OCI-LY1 (cell line): ENCODE results near the gene STX18.

Source experiments
- H2AFZ ChIP-seq: fragments of 200-600 bp; sonication (generic), shearing (Covaris generic); 2 replicates; pipeline ENCODE4 v1.6.0; 2014; ENCODE audit warnings: antibody characterized with exemption, mild to moderate bottlenecking, low read length
- H3F3A ChIP-seq: fragments of 200-600 bp; sonication (generic), shearing (Covaris generic); 2 replicates; pipeline ENCODE4 v1.6.0; 2014; ENCODE audit warnings: mild to moderate bottlenecking, antibody characterized with exemption, low read length, moderate library complexity; ENCODE audit not compliant: insufficient read depth
- H3K27ac ChIP-seq: fragments of 200-600 bp; sonication (generic); 2 replicates; pipeline ENCODE4 v1.5.1; 2014; ENCODE audit warnings: low read length, mixed run types, mild to moderate bottlenecking, low read depth; ENCODE audit not compliant: poor library complexity, severe bottlenecking
- H3K27me3 ChIP-seq: fragments of 200-600 bp; sonication (generic); 2 replicates; pipeline ENCODE4 v1.6.0; 2014; ENCODE audit warnings: antibody characterized with exemption, mild to moderate bottlenecking, low read length, moderate library complexity; ENCODE audit not compliant: insufficient read depth
- H3K36me3 ChIP-seq: fragments of 200-600 bp; sonication (generic); 2 replicates; pipeline ENCODE4 v1.6.1; 2014; ENCODE audit warnings: mild to moderate bottlenecking, antibody characterized with exemption, low read length, moderate library complexity, mixed read lengths; ENCODE audit not compliant: insufficient read depth
- H3K4me1 ChIP-seq: fragments of 200-600 bp; sonication (generic); 2 replicates; pipeline ENCODE4 v1.5.1; 2014; ENCODE audit warnings: mild to moderate bottlenecking, low read length, moderate library complexity; ENCODE audit not compliant: insufficient read depth, severe bottlenecking
- H3K4me2 ChIP-seq: fragments of 200-600 bp; sonication (generic), shearing (Covaris generic); 2 replicates; pipeline ENCODE4 v1.6.1; 2014; ENCODE audit warnings: low read length
- H3K4me3 ChIP-seq: fragments of 200-600 bp; sonication (generic); 2 replicates; pipeline ENCODE4 v1.5.1; 2014; ENCODE audit warnings: low read length, low read depth, mild to moderate bottlenecking, mixed read lengths; ENCODE audit not compliant: poor library complexity, severe bottlenecking
- H3K79me2 ChIP-seq: fragments of 200-600 bp; shearing (Covaris generic); 2 replicates; pipeline ENCODE4 v1.6.1; 2016; ENCODE audit warnings: mixed run types, low read length, mixed read lengths; ENCODE audit not compliant: insufficient read depth
- H3K9ac ChIP-seq: fragments of 200-600 bp; sonication (generic), shearing (Covaris generic); 2 replicates; pipeline ENCODE4 v1.6.1; 2014; ENCODE audit warnings: mild to moderate bottlenecking, low read length, mixed read lengths
- H3K9me2 ChIP-seq: fragments of 200-600 bp; sonication (generic), shearing (Covaris generic); 2 replicates; pipeline ENCODE4 v1.6.1; 2014; ENCODE audit warnings: low read depth, mild to moderate bottlenecking, low read length, mixed read lengths
- H3K9me3 ChIP-seq: fragments of 200-600 bp; shearing (Covaris generic); 2 replicates; pipeline ENCODE4 v1.6.1; 2014; ENCODE audit warnings: low read length, mixed read lengths
- H4K20me1 ChIP-seq: fragments of 200-600 bp; sonication (generic), shearing (Covaris generic); 2 replicates; pipeline ENCODE4 v1.6.0; 2016; ENCODE audit warnings: mild to moderate bottlenecking, low read length; ENCODE audit not compliant: insufficient read depth
- EZH2 ChIP-seq: fragments of 200-600 bp; sonication (generic), shearing (Covaris generic); IDR thresholded peaks from 2 replicates; pipeline ENCODE4 v1.8.0; 2017; ENCODE audit warnings: borderline replicate concordance, mixed run types, mild to moderate bottlenecking, antibody characterized with exemption, low read length, moderate library complexity, mixed read lengths
- TF ChIP-seq, protein P1 (sequence below): fragments of 200-600 bp; sonication (generic), shearing (Covaris generic); IDR thresholded peaks from 2 replicates; pipeline ENCODE4 v1.5.1; 2017; ENCODE audit warnings: mild to moderate bottlenecking, antibody characterized with exemption, low read length, moderate library complexity, mixed read lengths

The STX18 gene

DNA sequence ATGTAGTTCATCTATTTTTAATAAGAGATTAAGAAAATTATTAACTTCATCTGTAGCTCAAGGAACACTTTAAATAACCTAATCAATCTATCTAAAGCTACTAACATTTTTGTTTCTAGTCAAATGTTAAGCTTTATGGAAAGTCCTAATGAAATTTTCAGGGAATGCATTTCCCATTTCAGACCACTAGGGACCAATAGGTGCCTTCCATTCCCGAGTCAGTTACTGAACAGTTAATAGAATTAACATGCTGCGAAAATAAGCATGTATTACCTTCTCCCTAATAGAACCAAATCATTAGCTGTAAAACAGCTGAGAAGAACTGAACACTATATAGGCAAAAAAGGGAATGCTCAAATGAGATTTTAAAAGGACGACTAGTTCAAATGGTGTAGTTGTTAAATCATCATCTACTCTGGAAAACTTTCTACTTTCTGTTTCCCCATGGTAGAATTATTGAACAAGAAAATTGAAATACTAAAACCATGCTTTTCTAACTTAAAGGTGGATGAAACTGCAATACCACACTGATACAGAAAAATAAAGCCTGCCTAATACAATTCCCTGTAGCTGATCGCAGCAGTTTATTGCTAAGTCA, 22.5 kb downstream of the STX18 start:
- TF ChIP-seq, protein P1, sequence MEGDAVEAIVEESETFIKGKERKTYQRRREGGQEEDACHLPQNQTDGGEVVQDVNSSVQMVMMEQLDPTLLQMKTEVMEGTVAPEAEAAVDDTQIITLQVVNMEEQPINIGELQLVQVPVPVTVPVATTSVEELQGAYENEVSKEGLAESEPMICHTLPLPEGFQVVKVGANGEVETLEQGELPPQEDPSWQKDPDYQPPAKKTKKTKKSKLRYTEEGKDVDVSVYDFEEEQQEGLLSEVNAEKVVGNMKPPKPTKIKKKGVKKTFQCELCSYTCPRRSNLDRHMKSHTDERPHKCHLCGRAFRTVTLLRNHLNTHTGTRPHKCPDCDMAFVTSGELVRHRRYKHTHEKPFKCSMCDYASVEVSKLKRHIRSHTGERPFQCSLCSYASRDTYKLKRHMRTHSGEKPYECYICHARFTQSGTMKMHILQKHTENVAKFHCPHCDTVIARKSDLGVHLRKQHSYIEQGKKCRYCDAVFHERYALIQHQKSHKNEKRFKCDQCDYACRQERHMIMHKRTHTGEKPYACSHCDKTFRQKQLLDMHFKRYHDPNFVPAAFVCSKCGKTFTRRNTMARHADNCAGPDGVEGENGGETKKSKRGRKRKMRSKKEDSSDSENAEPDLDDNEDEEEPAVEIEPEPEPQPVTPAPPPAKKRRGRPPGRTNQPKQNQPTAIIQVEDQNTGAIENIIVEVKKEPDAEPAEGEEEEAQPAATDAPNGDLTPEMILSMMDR = peak; percentile 12; the same call in 1 of the 2 replicates
- no peak for TF ChIP-seq EZH2
- no peaks in the 10 kb centered on the region for H3K79me2 ChIP-seq

DNA sequence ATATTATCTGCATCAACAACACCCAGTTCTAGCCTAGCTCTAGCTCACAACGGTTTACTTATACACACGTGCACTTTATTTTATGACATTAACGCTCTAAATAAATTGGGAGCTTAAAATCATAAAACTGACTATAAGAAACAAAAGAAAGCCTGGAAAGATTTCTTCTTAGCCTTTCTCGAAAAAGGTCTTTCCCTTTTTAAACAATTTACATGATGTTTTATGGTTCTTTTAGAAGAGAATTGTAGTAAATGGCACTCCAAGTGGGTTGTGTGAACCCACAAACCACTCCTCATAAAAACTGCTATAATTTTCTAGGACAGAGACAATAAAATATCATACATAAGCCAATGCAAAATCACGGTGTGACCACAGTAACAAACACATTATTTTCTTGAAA, 23.1 kb downstream of the STX18 start:
- TF ChIP-seq, protein P1 = no peak
- TF ChIP-seq EZH2 = no peak
- Histone ChIP-seq H3K9ac (no peak overlapping the region), H3K4me2 (no peak overlapping the region), H3K79me2 (no peaks in the 10 kb centered on the region), H2AFZ (no peak overlapping the region), H3F3A (no peaks in the 10 kb centered on the region), H3K36me3 (no peaks in the 10 kb centered on the region), H3K9me2 (no peaks in the 10 kb centered on the region), H4K20me1 (no peaks in the 10 kb centered on the region), H3K4me1 (peaks cover under 1% of the 10 kb centered on the region), H3K27me3 (no peaks in the 10 kb centered on the region), H3K9me3 (no peaks in the 10 kb centered on the region), H3K4me3 (no peak overlapping the region), H3K27ac (no peak overlapping the region)

More for the DNA sequence above, 22.5 kb downstream of the STX18 start:
- Histone ChIP-seq H3K4me3 (no peak overlapping the region), H3K27ac (no peak overlapping the region), H2AFZ (no peak overlapping the region), H4K20me1 (no peaks in the 10 kb centered on the region), H3K36me3 (no peaks in the 10 kb centered on the region), H3K27me3 (no peaks in the 10 kb centered on the region), H3K9me2 (no peaks in the 10 kb centered on the region), H3K4me1 (peaks cover 7% of the 10 kb centered on the region), H3F3A (no peaks in the 10 kb centered on the region), H3K9me3 (no peaks in the 10 kb centered on the region), H3K4me2 (no peak overlapping the region), H3K9ac (no peak overlapping the region)

DNA sequence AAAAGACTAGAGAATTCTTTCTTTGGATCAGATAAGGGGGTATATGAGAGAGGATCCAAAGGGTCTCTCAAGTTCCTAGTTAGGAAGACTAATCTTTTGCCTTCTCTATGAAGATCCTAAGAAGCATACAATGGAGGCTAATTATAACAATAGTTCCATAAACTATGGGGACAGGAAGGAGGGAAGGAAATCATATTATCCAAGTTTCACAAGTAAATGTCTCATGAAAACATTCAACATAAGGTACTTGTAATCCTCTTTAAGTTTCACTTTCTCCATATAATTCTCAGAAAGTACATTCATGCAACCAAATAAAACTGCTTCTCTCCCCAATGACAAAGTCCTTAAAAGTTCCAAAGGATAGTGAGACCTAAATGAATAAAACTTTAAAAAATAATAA, 27.1 kb downstream of the STX18 start:
- TF ChIP-seq, protein P1 = no peak
- no peak for TF ChIP-seq EZH2
- Histone ChIP-seq H3K27ac (no peak overlapping the region), H3K36me3 (no peaks in the 10 kb centered on the region), H3K4me2 (no peak overlapping the region), H3K9me3 (no peaks in the 10 kb centered on the region), H3K4me3 (no peak overlapping the region), H3K79me2 (no peaks in the 10 kb centered on the region), H3F3A (no peaks in the 10 kb centered on the region), H3K9me2 (no peaks in the 10 kb centered on the region), H3K27me3 (no peaks in the 10 kb centered on the region), H3K9ac (no peak overlapping the region), H3K4me1 (no peaks in the 10 kb centered on the region), H2AFZ (no peak overlapping the region), H4K20me1 (no peaks in the 10 kb centered on the region)
